OCI-LY7 (cell line): ENCODE data around the gene SPRY4. TPM values are rescaled to one million over a fixed set of nuclear protein-coding genes. Genes with fewer than 3 reads are reported as not detected.

Experiments
- BruUV-seq: library from RNA; stranded (reverse); fragments of 400-500 nt; replicated peaks from 2 replicates; lab custom pipeline; 2021; lab: Mats Ljungman, UMichigan
- CTCF ChIA-PET: fragments of 300-600 bp; sonication (Branson Sonifier 250); formaldehyde crosslinking; loops from one replicate; lab custom pipeline; 2022; ENCODE audit warnings: antibody characterized with exemption; ENCODE audit not compliant: unreplicated experiment; lab: Charles Lee
- POLR2A ChIA-PET: fragments of 300-600 bp; sonication (Branson Sonifier 250); formaldehyde crosslinking; loops from one replicate; lab custom pipeline; 2022; ENCODE audit warnings: antibody characterized with exemption; lab: Charles Lee
- DNase-seq: peaks from one replicate; pipeline ENCODE4 v3.0.0-alpha.2; 2015; ENCODE audit warnings: low spot score
- H2AFZ ChIP-seq: fragments of 200-600 bp; sonication (generic), shearing (Covaris generic); 2 replicates; pipeline ENCODE4 v1.6.1; 2014; ENCODE audit warnings: mild to moderate bottlenecking, antibody characterized with exemption, low read length, moderate library complexity
- H3K27ac ChIP-seq: fragments of 200-600 bp; sonication (generic); 2 replicates; pipeline ENCODE4 v1.5.1; 2014; ENCODE audit warnings: mixed run types, low read depth, mild to moderate bottlenecking, moderate library complexity, low read length, inconsistent platforms; ENCODE audit not compliant: poor library complexity, severe bottlenecking
- H3K36me3 ChIP-seq: fragments of 200-600 bp; sonication (generic); 2 replicates; pipeline ENCODE4 v1.6.1; 2014; ENCODE audit warnings: mild to moderate bottlenecking, antibody characterized with exemption, low read length, moderate library complexity, mixed read lengths; ENCODE audit not compliant: insufficient read depth
- H3K4me1 ChIP-seq: fragments of 200-600 bp; sonication (generic); 2 replicates; pipeline ENCODE4 v1.5.1; 2014; ENCODE audit warnings: mild to moderate bottlenecking, low read length; ENCODE audit not compliant: insufficient read depth, poor library complexity, severe bottlenecking
- H3K4me2 ChIP-seq: fragments of 200-600 bp; sonication (generic); 2 replicates; pipeline ENCODE4 v1.6.1; 2014; ENCODE audit warnings: mild to moderate bottlenecking, low read length
- H3K4me3 ChIP-seq: fragments of 200-600 bp; sonication (generic); 2 replicates; pipeline ENCODE4 v1.5.1; 2014; ENCODE audit warnings: mild to moderate bottlenecking, low read depth, low read length; ENCODE audit not compliant: poor library complexity, severe bottlenecking
- H3K79me2 ChIP-seq: fragments of 200-600 bp; sonication (generic); 2 replicates; pipeline ENCODE4 v1.6.1; 2016; ENCODE audit warnings: low read depth, mild to moderate bottlenecking, low read length, moderate library complexity, mixed read lengths; ENCODE audit not compliant: insufficient read depth
- H3K9me2 ChIP-seq: fragments of 200-600 bp; sonication (generic); 2 replicates; pipeline ENCODE4 v1.6.1; 2016; ENCODE audit warnings: mild to moderate bottlenecking, low read length, mixed read lengths; ENCODE audit not compliant: insufficient read depth
- H3K9me3 ChIP-seq: fragments of 200-600 bp; sonication (generic); 2 replicates; pipeline ENCODE4 v1.6.1; 2014; ENCODE audit warnings: mild to moderate bottlenecking, mixed run types, low read length, mixed read lengths
- H4K20me1 ChIP-seq: fragments of 200-600 bp; sonication (generic); 2 replicates; pipeline ENCODE4 v1.6.1; 2014; ENCODE audit warnings: mild to moderate bottlenecking, antibody characterized with exemption, low read length, moderate library complexity, mixed read lengths; ENCODE audit not compliant: insufficient read depth
- EZH2phosphoT487 ChIP-seq: fragments of 200-600 bp; sonication (generic); IDR thresholded peaks from 2 replicates; pipeline ENCODE4 v1.6.1; 2018; ENCODE audit warnings: low read depth, borderline replicate concordance, mild to moderate bottlenecking, mixed run types, antibody characterized with exemption, low read length, moderate library complexity, mixed read lengths
- intact Hi-C: fragments of 100-400 bp; cut with micrococcal nuclease; formaldehyde crosslinking; loops from one replicate; pipeline ENCODE4 v1.10.0; 2022; ENCODE audit not compliant: unreplicated experiment
- total RNA-seq, 2 experiments: library from RNA; depleted of rRNA in 1 of 2; stranded (reverse); fragments of >200 nt in 1 of 2; shearing (Covaris generic) in 1 of 2; gene quantifications; 2 replicates each; pipeline ENCODE4 v1.2.3, GENCODE V29; 2014 to 2022
- TF ChIP-seq, protein P1 (sequence below): fragments of 200-600 bp; sonication (generic); conservative IDR thresholded peaks from 2 replicates; pipeline ENCODE4 v1.5.1; 2014; ENCODE audit warnings: mild to moderate bottlenecking, antibody characterized with exemption, low read length, moderate library complexity, mixed read lengths

The SPRY4 gene
- total RNA-seq, 2 experiments from 2014 or later, result not detected

DNA sequence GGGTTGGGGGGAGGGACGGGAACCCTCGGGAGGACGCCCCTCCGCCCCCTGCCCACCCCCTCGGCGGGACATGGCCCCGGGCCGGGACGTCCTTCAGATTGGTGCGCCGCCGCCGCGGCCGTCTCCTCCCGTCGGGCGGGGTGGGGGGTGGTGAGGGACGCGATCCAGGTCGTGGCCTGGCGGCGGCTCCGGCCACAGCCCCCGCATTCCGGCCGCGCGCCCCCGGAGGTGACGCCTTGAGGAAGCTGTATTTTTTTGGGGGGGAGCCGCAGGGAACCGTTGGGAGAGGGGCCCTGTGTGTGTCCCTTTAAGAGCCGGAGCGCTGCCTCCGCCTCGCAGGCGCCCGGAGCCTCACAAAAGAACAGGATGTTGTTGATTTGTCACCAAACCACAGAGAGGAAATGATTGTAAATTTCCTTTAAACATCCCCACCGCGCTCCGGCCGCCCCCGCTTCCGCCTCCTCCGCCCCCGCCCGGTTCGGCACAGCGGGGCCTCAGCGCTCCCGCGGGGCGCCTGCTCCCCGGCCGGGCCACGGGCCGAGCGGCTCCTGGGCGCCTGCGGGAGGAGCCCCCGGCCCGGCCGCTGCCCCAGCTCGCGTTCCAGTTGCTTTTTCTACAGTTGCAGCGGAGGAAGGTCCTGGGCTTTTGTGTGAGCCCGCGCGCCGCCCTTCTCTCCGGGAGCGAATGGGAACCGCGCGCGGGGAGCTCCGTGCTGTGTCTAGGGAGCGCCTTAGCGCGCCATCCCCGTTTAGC lies 32.1 kb upstream of the SPRY4 start:
- H3K4me3 ChIP-seq, result peak overlapping the region; percentile 68
- peak; percentile 86 for DNase-seq

DNA sequence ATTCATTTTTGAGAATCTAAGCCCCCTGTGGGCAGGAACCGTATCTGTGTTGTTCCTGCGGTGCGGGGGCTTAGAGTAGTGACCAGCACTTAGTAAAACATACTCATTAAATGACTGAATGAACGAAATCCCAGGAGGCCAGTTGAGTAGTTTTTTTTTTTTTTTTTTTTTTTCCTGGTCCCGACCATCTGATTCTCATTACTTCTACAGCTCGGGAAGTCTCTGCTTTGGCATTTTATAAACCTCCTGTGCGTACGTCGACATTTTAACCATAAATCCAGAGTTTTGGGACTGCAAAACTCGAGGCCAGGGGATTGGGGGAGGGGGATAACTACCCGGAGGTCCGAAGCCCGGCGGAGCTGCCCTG lies 31.5 kb upstream of the SPRY4 start:
- Histone ChIP-seq H3K27ac (no peak overlapping the region), H3K79me2 (no peaks in the 10 kb centered on the region), H3K4me1 (peaks cover 16% of the 10 kb centered on the region), H3K36me3 (no peaks in the 10 kb centered on the region), H3K4me2 (peak overlapping the region; percentile 95), H3K4me3 (peak overlapping the region; percentile 68), H4K20me1 (peaks cover 5% of the 10 kb centered on the region), H3K9me3 (no peaks in the 10 kb centered on the region), H2AFZ (peak overlapping the region; percentile 82; the same call in 1 of the 2 replicates), H3K9me2 (no peaks in the 10 kb centered on the region)
- TF ChIP-seq, protein P1, sequence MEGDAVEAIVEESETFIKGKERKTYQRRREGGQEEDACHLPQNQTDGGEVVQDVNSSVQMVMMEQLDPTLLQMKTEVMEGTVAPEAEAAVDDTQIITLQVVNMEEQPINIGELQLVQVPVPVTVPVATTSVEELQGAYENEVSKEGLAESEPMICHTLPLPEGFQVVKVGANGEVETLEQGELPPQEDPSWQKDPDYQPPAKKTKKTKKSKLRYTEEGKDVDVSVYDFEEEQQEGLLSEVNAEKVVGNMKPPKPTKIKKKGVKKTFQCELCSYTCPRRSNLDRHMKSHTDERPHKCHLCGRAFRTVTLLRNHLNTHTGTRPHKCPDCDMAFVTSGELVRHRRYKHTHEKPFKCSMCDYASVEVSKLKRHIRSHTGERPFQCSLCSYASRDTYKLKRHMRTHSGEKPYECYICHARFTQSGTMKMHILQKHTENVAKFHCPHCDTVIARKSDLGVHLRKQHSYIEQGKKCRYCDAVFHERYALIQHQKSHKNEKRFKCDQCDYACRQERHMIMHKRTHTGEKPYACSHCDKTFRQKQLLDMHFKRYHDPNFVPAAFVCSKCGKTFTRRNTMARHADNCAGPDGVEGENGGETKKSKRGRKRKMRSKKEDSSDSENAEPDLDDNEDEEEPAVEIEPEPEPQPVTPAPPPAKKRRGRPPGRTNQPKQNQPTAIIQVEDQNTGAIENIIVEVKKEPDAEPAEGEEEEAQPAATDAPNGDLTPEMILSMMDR, result no peak
- TF ChIP-seq EZH2phosphoT487, result no peak
- BruUV-seq, result no TSS peak
- ChIA-PET POLR2A (interaction anchor here (0.6 to 0.7 kb wide), 2 partner anchors 624 to 1036 kb away, joined by 3 read pairs; no protein-coding TSS in a partner anchor), CTCF (no interaction called here)
- intact Hi-C loops, result loop anchor here (5.0 kb wide), 1 partner anchor 134 kb away; no protein-coding TSS in a partner anchor
- no peak for DNase-seq

More for the DNA sequence above, 32.1 kb upstream of the SPRY4 start:
- POLR2A ChIA-PET, result interaction anchor here (0.6 to 0.7 kb wide), 3 partner anchors 625 to 1089 kb away, joined by 3 read pairs; no protein-coding TSS in a partner anchor
- intact Hi-C loops, result loop anchor here (5.0 kb wide), 1 partner anchor 135 kb away; no protein-coding TSS in a partner anchor
- CTCF ChIA-PET, result no interaction called here
- Histone ChIP-seq H3K36me3 (no peaks in the 10 kb centered on the region), H3K4me2 (peak overlapping the region; percentile 95), H3K79me2 (no peaks in the 10 kb centered on the region), H3K9me3 (no peaks in the 10 kb centered on the region), H3K4me1 (peaks cover 16% of the 10 kb centered on the region), H2AFZ (peak overlapping the region; percentile 82; the same call in 1 of the 2 replicates), H4K20me1 (peaks cover 5% of the 10 kb centered on the region), H3K27ac (no peak overlapping the region), H3K9me2 (no peaks in the 10 kb centered on the region)
- TF ChIP-seq, protein P1, result no peak
- TF ChIP-seq EZH2phosphoT487, result no peak
- BruUV-seq, result no TSS peak

DNA sequence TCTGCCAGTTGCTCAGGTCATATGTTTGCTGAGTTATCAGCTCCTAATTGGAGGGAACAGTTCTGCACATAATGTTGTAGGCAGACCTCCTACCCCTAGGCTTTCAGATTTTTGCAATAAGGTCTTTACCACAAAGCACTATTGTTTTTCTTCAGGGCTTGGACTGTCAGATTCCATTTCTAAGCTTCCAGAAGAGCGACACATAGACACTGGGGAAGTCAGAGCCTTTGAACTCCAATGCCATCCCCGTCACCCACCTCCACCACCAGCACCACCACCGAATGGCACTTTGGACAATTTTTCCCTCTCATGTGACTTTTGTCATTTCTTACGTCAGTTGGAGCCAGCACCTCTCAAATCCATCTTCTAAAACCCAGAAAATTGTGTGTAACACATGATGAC lies 28.3 kb upstream of the SPRY4 start:
- Histone ChIP-seq H3K79me2 (no peaks in the 10 kb centered on the region), H2AFZ (no peak overlapping the region), H3K36me3 (no peaks in the 10 kb centered on the region), H3K27ac (no peak overlapping the region), H4K20me1 (peaks cover 5% of the 10 kb centered on the region; the same call in 1 of the 2 replicates), H3K9me3 (no peaks in the 10 kb centered on the region), H3K4me1 (peaks cover 16% of the 10 kb centered on the region), H3K9me2 (no peaks in the 10 kb centered on the region), H3K4me2 (no peak overlapping the region), H3K4me3 (no peak overlapping the region)
- TF ChIP-seq EZH2phosphoT487, result no peak
- TF ChIP-seq, protein P1, result no peak
- no peak for DNase-seq
- intact Hi-C loops, result no loop called here
- CTCF ChIA-PET, result no interaction called here
- BruUV-seq, result no TSS peak
- POLR2A ChIA-PET, result interaction anchor here (0.8 kb wide), 1 partner anchor 143 kb away, joined by 3 read pairs; no protein-coding TSS in a partner anchor
